GM12891 (cell line): ENCODE results near the gene NR2C2.

Experiments used
- DNase-seq: peaks from one replicate; pipeline ENCODE4 v3.0.0; 2011; ENCODE audit warnings: low spot score; ENCODE audit not compliant: insufficient read length
- FAIRE-seq: peaks from 2 replicates; lab custom pipeline; 2011; peaks lifted over from hg19 to GRCh38; lab: Jason Lieb, UNC
- PAX5 ChIP-seq: IDR thresholded peaks from 2 replicates; pipeline ENCODE4 v1.6.1; 2011; ENCODE audit warnings: low read length, moderate library complexity, mild to moderate bottlenecking; ENCODE audit not compliant: insufficient read depth, severe bottlenecking
- POLR2A ChIP-seq: IDR thresholded peaks from 2 replicates; pipeline ENCODE4 v1.6.1; 2011; ENCODE audit warnings: low read depth, low read length, control low read depth
- POLR2AphosphoS5 ChIP-seq: IDR thresholded peaks from 2 replicates; pipeline ENCODE4 v1.6.1; 2011; ENCODE audit warnings: low read depth, low read length, control low read depth
- POU2F2 ChIP-seq: IDR thresholded peaks from 2 replicates; pipeline ENCODE4 v1.6.1; 2011; ENCODE audit warnings: low read depth, mild to moderate bottlenecking, control low read depth, low read length, moderate library complexity
- SPI1 ChIP-seq: IDR thresholded peaks from 2 replicates; pipeline ENCODE4 v1.6.1; 2011; ENCODE audit warnings: low read depth, low read length, control low read depth
- TAF1 ChIP-seq: IDR thresholded peaks from 2 replicates; pipeline ENCODE4 v1.6.1; 2011; ENCODE audit warnings: low read depth, low read length, control low read depth

Gene NR2C2

GRCh38 chr3:15064835-15065549 is 117.6 kb downstream of the NR2C2 start, which contains the start of gene MRPS25:
MRPS25 (minus strand) TSS chr3:15065315; CDS start chr3:15065194, 121 bp downstream.
- TF ChIP-seq SPI1 (peak; percentile 43), POLR2A (peak; percentile 95), PAX5 (no peak), POU2F2 (peak; percentile 84; the same call in 1 of the 2 replicates), TAF1 (peak; percentile 79), POLR2AphosphoS5 (peak; percentile 96)
- FAIRE-seq: peak; percentile 95

GRCh38 chr3:15065550-15066007 is 118.2 kb downstream of the NR2C2 start:
- DNase-seq (no peak), FAIRE-seq (no peak)
- no peak for TF ChIP-seq POLR2A
- TF ChIP-seq PAX5: no peak
- TF ChIP-seq POLR2AphosphoS5: no peak
- no peak for TF ChIP-seq POU2F2
- no peak for TF ChIP-seq TAF1
- no peak for TF ChIP-seq SPI1

More at GRCh38 chr3:15064835-15065549, 117.6 kb downstream of the NR2C2 start, which contains the start of gene MRPS25:
- DNase-seq: peak; percentile 95

- no peak for FAIRE-seq
Measured at GRCh38 chr3:15066467-15066866, 119.1 kb downstream of the NR2C2 start.

GRCh38 chr3:15069441-15069840 is 122.1 kb downstream of the NR2C2 start:
- FAIRE-seq: no peak
- no peak for DNase-seq
- TF ChIP-seq PAX5 (no peak), SPI1 (no peak), POLR2A (no peak), POU2F2 (no peak), TAF1 (no peak), POLR2AphosphoS5 (no peak)

More at GRCh38 chr3:15066467-15066866, 119.1 kb downstream of the NR2C2 start:
- DNase-seq: no peak
- no peak for TF ChIP-seq PAX5
- TF ChIP-seq POLR2A: no peak
- TF ChIP-seq SPI1: no peak
- TF ChIP-seq TAF1: no peak

- DNase-seq (no peak), FAIRE-seq (no peak)
- TF ChIP-seq POLR2A: no peak
- TF ChIP-seq PAX5: no peak
- TF ChIP-seq SPI1: no peak
- TF ChIP-seq TAF1: no peak
- TF ChIP-seq POU2F2: no peak
- TF ChIP-seq POLR2AphosphoS5: no peak
Measured at GRCh38 chr3:15071699-15072098, 124.3 kb downstream of the NR2C2 start.

GRCh38 chr3:15074500-15074899 is 127.1 kb downstream of the NR2C2 start:
- TF ChIP-seq SPI1 (no peak), TAF1 (no peak), POLR2A (no peak), PAX5 (no peak), POLR2AphosphoS5 (no peak), POU2F2 (no peak)
- FAIRE-seq (no peak), DNase-seq (no peak)

GRCh38 chr3:15079091-15079490 is 131.7 kb downstream of the NR2C2 start:
- FAIRE-seq (no peak), DNase-seq (no peak)
- no peak for TF ChIP-seq POLR2AphosphoS5
- no peak for TF ChIP-seq SPI1
- no peak for TF ChIP-seq PAX5
- no peak for TF ChIP-seq POLR2A
- no peak for TF ChIP-seq TAF1
- TF ChIP-seq POU2F2: no peak

- FAIRE-seq (no peak), DNase-seq (no peak)
- TF ChIP-seq POLR2AphosphoS5: no peak
- TF ChIP-seq POU2F2: no peak
- TF ChIP-seq PAX5: no peak
- TF ChIP-seq TAF1: no peak
- TF ChIP-seq POLR2A: no peak
- no peak for TF ChIP-seq SPI1
Measured at GRCh38 chr3:15081960-15082664, 134.7 kb downstream of the NR2C2 start.

- FAIRE-seq (no peak), DNase-seq (no peak)
- TF ChIP-seq TAF1 (no peak), POLR2AphosphoS5 (no peak)
Measured at GRCh38 chr3:15083252-15083651, 135.9 kb downstream of the NR2C2 start.

GRCh38 chr3:15086263-15086662 is 138.9 kb downstream of the NR2C2 start:
- FAIRE-seq (no peak), DNase-seq (no peak)
- TF ChIP-seq POLR2AphosphoS5 (no peak), PAX5 (no peak), TAF1 (no peak), SPI1 (no peak), POU2F2 (no peak), POLR2A (no peak)
